ENCODE results near the gene LRRC18.

The LRRC18 gene

DNA sequence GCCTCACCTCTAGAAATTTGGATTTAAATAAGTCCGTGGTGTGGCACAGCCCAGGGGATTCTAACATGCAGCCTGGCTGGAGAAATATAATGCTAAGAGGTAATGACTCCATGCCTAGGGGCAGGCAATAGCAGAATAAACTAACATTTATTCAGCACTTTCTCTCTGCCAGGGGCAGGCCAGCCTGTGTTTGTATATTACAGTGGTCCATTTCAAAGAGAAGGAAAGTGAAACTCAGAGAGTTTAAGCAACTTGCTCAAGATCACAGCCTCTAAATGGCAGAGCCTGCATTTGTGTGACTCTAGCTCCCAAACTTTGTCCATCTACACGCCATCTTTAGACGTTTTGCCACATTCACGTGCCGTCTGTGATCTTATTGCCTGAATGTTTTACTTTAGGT, 6.7 kb upstream of the LRRC18 start:
- no peak for DNase-seq

DNA sequence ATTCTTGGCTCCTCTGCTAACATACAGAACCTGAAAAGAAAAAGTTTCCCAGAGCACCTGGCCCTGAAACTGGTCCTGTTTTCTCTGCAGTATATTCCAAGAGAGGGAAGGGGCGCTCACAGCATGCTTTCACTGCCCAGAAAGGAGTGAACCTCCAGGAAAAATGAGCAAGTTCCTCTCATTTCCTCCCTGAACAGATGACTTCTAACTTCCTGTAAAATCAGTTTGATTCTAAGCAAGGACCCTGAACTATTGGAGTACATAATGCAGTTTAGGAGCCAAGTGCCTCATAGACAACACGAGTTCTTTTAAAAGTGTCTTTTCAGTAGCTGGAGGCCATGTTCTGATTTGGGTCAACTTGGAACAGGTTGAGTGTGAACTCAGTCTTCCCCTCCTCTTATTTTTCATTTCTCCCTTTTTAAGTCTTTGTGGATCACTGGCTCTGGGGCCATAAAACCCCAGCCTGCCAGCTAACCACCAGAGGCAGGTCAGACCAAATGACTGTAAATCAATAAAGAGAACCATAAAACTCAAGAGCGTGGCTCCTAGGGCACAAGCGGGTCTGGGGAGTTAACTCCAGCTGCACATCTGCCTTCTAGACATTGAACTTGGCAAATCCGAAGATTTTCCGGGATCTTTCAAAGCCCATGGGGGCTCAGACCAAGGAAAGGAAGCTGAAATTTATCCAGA, 5.9 kb upstream of the LRRC18 start:
- no peak for DNase-seq

DNA sequence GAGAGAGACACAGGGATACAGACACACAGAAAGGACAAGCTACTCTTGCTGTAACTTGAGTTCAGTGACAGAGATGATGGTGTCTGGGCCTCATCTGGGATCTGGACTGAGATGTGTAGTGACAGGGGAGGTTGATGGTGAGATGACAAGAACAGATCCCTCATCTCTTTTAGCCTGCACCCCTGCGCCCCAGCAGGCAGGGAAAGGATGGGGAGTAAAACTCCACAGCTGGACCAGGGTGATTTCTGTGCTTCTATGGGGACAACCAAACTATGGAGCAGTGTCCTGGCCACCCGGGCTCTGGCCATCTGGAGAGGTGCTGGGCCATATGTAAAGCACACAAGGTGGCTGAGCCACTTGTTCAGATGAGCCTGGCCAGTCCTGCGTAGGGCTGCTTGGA, 4.5 kb upstream of the LRRC18 start:
- no peak for DNase-seq

DNA sequence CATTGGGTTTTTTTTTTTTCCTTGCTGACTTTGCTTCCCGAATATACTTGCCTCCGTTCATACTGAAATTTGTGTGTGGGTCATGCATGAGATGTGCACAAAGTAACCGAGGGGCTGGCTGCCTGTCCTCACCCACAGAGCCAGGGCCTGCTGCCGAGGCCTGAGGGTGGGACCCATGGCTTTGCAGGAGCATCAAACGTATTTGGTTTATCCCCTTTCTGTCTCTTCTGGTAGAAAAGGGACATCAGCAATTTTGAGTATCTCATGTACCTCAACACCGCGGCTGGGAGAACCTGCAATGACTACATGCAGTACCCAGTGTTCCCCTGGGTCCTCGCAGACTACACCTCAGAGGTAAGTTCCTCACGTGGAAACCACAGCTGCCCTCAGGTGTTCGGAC, 3.5 kb upstream of the LRRC18 start:
- no peak for DNase-seq

DNA sequence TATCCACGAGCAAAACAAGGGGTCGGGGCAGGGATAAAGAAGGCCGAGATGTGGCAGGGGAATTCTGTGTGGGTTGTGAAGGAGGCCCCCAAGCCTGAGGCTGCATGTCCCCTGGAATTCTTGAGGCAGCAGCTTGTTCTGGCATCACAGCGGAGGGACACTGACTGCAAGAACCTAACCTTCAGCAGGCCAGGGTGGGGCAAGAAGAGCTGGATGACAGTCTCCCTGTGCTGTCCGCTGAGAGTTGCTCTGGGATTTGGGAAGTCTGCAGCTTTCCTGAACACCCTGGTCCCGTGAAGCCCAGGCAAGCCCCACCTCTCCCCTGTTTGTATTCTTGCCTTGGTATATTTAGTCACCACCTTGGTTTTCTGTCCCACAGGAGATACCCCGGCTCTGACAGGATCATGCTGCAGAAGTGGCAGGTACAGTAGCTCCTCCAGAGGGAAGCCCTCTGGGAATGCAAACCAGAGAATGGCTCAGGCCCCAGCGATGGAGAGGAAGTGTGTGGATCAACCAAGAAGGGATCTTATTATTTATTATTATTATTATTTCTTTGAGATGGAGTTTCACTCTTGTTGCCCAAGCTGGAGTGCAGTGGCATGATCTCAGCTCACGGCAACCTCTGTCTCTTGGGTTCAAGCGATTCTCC, 1.9 kb upstream of the LRRC18 start:
- no peak for DNase-seq

DNA sequence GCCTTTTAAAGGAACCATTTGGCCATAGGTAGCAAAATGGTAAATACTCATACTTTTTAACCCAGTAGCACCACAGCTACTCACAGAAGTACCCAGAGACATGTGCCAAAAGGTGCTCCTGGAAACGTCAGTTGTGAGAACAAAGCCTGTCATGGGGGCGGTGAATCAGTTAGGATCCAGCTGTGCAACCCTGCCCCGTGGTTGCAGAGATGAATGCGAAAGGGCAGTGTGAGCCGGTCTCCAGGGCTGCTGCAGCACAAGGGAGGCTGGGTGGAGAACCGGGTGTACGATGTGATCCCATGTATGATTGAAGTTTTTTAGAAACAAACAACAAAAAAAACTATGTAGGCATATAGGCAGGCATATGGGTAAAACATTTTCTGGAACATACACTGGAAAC, 1.3 kb upstream of the LRRC18 start:
- DNase-seq: no peak

DNA sequence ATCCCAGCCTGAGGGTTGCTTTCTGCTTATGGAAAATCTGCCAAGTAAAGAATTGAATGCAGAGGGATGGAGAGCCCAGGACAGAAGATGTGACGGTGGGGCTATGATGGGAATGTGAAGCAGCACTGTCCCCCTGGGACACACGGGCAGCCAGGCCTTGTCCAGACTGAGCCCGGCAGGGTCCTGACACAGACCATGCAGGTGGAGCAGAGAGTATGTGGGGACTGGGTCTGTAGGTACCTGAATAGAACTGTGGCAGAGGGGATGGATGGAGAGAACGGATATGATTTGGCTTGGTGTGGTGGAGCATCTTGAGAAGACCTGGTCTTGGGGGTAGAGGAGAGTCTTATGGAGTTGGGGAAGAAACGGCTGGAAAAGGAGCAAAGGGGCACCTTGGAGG, 732 bp upstream of the LRRC18 start:
- DNase-seq: no peak

DNA sequence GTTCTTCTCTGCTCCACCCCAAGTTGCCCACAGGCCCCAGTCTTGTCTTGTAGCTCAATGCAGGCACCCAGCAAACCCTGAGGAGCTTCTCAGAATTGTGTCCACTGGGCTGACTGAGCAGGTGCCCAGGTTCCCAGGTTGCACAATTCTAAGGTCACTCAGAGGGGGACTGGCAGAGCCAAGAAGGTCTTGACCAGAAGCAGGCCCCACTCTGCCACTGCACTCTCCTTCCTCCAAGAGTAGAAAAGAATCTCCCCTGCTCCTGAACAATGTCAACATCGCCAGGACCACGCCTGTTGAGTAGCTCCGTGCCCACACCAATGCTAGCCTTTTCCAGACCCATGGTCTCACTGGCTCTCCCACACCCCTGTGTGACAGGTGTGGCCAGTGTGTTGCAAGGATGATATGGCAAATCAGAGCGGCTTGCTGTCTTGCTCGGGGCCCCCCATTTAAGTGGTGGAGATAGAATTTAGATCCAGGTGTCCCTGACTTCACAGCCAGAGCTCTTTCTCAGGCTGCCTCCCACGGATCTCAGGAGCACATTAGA, 577 bp downstream of the LRRC18 start:
- DNase-seq: no peak

DNA sequence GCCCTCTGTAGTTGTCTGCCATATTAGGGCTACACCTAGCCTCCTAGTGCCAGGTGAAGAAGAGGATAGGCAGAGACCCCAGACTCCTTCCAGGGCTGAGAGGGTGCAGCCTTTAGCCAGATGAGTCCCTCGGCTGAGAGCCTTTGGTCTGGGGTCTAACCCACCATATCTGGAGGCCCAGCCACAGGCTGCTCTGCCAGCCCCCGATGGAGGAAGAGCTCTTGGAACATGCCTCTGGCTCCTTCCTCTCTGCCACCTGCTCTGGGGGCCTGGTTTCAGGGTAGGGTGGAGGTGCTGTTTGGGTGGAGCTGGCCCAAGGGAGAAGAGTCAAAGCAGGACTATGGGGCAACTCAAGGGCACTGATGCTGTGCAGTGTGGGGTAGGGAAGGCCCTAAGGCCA, 1.4 kb downstream of the LRRC18 start:
- no peak for DNase-seq

DNA sequence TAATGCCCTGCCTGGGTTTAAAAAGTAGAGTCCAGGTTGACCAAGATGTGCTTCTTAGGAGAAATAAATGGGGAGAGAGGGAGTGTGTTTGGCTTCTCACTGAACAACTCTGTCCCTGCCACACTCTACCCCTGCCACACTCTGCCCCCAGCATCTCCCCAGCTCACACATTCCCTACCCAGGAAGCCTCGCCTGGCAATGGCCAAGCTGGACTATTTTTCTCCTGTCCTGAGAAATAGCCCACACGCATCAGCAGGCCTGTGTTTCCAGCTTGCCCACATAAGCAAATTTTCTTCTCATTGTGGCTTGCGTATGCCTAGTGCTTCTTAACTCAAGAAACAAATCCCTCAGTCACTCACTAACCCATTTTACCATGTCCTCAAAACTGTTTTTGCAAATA, 1.8 kb downstream of the LRRC18 start:
- no peak for DNase-seq

DNA sequence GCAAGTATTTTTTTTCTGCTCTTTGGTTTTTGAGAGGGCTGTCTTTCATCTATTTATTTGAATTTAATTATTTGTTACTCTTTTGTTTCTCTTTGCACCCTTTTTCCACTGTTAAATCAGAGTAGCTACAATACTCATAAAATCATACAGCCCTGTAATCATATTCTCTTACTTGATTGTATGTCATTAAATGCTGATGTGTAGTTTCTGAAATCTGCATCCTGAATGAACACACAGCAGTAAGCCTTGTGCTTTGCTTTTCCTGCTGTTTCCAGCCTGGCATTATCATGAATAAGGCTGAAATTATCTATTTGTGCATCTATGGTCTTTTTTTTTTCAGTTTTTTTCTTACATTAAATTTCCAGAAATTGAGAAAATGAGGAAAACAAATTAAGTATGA, 4.1 kb downstream of the LRRC18 start:
- no peak for DNase-seq

DNA sequence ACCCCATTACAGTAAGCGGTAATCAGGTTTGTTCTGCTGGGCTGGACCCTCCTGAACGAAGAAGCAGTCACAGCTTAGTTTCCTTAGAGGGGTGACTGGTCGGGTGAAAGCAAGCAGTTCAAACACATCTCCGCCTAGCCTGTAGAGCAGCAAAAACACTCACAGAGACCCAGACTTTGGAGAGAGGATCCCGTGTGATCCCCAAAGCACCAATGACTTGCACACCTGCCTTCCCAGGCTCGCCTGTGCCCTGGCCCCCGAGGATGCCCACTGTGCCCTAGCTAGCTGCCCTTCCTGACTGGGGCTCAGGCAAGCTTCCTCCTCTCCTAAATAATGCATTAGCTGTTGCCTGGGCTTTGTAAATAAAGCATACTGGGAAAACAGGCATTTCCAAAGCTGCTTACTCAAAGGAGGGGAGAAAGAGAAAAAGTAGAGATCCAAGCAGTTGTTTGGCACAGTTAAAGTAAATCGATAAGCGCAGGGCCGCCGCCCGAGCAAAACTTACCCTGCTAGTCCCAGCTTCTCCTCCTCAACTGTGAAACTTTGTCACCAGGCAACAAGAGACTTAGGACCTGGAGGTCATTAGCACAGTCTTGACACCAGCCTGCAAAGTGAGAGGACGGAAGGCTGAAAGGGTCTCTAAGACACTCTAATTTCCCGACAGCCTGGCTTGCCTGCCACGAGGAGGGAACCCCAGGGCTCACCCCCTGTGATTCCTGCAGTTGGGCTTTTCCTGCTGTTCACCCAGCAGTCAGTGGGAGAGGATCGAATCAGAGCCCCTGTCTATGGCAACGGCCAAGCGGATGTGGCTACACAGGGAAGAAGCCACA, 4.8 kb downstream of the LRRC18 start:
- peak; percentile 37 for DNase-seq

DNA sequence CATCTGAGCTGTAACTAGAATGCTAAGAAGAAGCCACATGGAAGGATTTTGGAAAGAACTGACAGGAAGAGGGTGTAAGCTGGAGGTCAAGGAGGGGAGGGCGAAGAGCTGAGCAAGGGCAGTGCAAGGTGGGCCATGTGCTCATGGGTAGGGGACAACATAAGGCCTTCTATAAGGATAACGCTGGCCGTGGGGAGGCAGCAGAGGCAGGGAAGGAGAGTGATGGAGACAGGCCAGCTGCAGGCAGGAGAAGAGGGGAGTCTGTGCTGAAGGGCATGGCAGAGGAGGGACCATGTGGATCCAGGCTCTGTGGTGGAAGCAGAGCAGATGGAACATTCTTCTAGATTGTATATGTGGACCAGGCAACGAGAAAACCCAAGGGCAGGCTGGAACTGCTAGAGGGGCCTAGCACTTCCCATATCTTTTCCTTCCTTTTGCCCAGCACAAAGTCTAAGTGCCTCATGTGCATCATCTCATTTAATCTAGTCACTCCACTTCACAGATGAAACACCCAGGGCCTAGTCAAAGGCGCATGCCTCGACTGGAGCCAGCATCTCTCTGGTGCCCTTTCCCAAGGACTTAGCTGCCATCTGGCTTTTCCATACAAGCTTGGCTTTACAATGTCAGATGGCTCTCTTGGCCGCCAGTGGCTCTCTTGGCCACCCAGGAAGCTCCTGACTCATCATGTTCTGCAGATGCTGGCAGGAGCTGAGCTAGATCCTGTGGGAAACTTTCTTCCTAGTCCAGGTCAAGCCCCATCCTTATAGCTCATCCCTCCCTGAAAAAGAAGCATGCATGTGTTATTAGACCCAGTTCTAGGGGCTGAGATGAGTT, 6.6 kb downstream of the LRRC18 start:
- DNase-seq: peak; percentile 19

DNA sequence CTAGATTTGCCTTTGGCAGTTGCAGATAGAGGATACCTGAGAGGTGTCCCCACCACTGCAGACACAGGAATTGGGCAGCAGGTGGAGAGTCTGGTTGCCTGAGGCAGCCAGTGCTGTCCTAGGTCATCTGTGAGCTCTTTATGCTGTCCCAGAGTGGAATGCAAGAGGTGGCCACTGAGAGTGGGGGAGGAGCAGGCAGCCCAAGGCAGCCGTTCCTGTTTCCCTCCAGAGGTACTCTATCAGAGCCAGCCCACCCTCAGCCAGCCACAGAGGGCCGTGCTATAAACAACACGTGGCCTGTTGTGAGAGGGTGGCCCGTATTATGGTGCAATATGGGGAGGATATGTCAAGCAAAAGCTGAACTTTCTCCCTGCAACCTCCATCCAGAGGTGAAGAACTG, 8.5 kb downstream of the LRRC18 start:
- DNase-seq: no peak

DNA sequence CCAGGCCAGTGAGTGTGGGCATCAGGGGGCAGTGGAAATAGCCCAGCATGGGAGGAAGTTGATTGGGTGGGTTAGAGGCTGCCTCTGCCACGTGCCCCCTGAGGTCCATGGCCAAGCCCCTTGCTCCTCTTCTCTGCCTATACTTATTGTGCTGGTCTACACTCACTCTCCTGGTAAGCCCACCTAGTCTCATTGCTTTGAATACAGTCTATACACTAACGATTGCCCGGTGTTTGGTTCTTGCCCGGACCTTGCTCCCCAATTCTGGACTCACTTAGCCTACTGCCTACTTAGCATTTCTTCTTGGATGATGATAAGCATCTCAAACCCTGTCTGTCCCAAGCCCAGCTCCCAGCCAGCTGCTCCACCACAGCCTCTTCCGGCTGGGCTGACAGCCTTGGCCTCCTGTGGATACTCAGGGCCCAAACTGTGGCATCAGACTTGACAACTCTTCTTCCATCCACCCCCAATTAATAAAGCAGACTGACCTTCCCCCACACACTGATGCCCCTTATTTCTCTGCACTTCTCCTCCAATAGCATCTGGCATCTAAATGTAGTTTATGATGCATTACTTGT, 10.1 kb downstream of the LRRC18 start:
- DNase-seq: no peak

DNA sequence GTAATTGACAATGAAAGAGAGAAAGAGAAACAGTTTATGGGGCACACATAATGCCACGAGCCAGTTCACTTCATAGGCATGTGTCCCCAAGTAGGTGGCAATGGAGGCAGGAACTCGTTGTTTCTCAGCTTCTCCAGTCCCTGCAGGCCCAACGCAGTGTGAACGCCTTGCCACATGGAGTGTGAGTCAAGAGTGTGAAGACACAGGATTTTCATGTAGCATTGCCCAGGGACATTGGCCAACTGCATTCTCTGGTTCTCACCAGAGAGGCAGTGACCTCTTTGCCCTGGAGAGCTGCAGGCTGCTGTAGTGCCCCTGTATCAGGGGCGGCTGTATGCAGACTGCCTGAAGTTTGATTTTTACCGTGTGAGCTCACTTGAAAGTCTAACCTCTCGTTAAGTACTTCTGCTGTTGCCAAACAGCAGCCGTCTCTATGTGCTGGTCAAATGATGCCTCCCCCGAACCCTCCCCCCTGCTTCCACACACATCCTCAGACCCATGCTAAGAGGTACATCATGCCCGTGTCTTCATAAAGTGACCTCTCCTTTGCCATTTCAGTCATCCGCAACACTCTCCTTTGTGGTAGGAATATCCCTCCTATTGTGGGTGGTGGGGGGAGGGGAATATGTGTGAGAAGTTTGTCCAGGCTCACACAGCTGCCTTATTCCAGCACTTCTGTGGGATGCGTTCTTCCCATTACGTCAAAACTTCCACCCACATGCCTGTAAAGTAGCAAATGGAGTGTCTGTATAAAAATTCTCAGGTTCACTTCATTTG, 12.7 kb downstream of the LRRC18 start:
- DNase-seq: no peak

DNA sequence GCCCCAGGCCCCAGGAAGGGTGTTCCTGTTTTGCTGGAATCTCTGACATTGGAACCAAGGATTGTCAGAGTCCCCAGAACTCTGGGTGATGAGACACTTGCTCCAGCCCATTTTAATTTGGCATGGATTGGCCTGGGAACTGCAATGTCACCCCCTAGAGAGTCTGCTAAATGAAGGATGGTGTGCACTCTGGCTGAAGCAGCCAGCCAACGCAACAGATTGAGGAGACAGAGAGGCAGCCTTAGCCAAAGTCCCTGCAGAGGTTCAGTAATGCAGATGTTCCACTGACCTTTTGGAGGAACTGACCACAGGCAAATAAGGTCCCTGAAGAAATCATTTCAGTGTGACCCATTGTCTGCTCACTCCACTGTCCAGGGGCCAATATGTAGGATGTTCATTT, 13.4 kb downstream of the LRRC18 start:
- no peak for DNase-seq

DNA sequence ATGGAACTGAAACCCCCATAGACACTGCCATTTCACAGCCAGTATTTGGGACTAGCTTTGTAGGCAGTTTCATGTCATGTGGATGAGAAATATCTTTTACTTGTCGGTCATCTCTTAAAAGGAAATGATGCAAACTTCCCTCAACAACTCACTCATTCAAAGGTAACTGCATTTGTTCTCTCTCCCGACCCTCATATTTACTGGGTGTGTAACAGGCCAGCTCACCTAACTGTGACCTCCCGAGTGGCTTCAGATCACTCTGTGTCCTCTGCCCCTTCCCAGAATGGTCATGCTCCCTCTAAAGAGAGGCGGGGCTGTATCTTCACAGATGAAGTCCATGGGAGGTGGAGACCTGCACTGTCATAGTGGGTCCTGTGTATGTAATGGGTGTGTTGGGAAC, 14.7 kb downstream of the LRRC18 start:
- no peak for DNase-seq

DNA sequence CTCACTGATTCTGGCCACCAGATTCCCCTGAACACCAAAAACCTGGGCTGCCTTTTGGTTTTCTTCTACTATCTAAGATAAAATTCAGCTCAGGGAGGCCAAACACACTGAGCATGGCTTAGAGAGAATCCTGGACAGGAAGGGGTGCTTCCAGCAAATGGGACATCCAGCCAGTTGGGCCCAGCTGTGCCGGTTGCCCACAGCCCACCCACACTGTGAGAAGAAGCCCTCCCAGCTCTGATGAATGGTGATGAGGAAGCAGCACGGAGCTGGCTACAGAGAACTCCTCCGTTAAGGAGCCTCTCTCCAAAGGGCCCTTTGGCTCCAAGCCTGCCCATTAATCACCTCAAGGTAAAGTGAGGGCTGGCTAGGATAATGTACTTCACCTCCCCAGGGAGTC, 15.9 kb downstream of the LRRC18 start:
- DNase-seq: no peak

DNA sequence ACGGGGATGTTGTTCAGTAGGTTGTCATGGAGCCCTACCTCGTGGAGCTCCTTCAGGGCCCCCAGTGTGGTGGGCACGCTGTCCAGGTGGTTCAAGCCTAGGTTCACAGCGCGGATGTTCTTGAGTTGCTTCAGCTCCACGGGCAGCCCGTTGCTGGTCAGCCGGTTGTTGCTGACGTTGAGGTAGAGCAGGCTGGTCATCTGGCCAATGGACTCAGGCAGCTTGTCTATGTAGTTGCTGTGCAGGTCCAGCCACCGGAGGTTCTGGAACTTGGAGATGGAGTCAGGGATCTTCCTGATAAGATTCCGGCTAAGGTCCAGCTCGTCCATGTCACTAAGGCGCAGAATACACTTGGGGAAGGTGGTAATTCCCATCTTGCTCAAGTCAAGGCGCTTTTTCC, 26.0 kb downstream of the LRRC18 start:
- DNase-seq: no peak

DNA sequence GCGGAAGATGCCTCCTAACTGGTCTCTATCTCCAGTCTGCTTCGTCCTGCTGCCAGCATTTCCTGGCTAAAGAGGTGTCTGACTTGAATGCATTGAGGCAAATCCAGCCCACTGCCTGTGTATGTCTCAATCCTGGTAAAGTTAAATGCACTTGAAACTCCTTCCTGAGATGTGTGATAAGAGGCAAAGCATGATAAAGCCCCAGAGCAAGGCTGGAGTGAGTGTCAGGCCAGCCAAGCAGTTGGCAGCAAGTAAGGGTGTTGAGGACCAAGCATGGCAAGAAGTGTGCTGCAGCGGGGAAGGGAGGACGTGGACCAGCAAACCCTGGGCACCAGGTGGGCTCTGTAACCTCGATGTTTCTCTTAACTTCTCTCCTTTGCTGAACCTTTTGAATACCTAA, 29.1 kb downstream of the LRRC18 start:
- DNase-seq: no peak

DNA sequence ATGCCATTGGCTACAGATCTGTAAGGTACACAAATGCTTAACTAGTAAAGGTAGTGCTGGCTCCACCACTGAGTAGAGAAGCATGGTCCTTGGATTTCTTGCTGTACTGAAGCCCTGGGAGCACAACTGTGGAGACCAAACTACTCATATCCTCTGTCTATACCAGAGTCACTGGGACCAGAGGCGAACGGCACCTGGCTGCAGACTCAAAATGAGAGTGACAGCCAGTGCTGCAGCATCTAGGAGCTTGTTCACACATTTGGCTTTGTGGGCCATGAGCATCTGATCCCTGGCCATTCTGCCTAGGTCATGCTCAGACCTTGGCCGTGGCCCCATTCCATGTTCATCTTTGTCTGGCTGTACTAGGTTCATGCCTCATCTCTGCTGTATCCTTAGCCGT, 31.9 kb downstream of the LRRC18 start:
- no peak for DNase-seq
